Endothelial cell (in vitro differentiated cells): ENCODE measurements around the gene CTAGE6. TPM values are rescaled to one million over a fixed set of nuclear protein-coding genes. Genes with fewer than 3 reads are reported as not detected.
"Not testable (repeated sequence)": the region's sequence is repeated elsewhere in the genome, so short reads cannot be mapped to it uniquely, and the experiment has no call there.

ENCODE experiments used
- DNase-seq: peaks from one replicate; pipeline ENCODE4 v3.0.0; 2021; ENCODE audit warnings: low spot score
- H3K27ac Mint-ChIP-seq: one replicate; pipeline ENCODE4 v1.8.0; 2021; ENCODE audit warnings: mixed read lengths, inconsistent platforms; ENCODE audit not compliant: unreplicated experiment
- H3K27me3 Mint-ChIP-seq: one replicate; pipeline ENCODE4 v1.8.0; 2021; ENCODE audit warnings: mild to moderate bottlenecking, moderate library complexity, mixed read lengths, inconsistent platforms; ENCODE audit not compliant: unreplicated experiment
- H3K36me3 Mint-ChIP-seq: one replicate; pipeline ENCODE4 v1.8.0; 2021; ENCODE audit warnings: mild to moderate bottlenecking, low read depth, mixed read lengths, inconsistent platforms; ENCODE audit not compliant: unreplicated experiment
- H3K4me1 Mint-ChIP-seq: one replicate; pipeline ENCODE4 v1.8.0; 2021; ENCODE audit warnings: mild to moderate bottlenecking, mixed read lengths, inconsistent platforms; ENCODE audit not compliant: unreplicated experiment
- H3K4me3 Mint-ChIP-seq: one replicate; pipeline ENCODE4 v1.8.0; 2021; ENCODE audit warnings: mild to moderate bottlenecking, mixed read lengths, inconsistent platforms; ENCODE audit not compliant: unreplicated experiment
- H3K9me3 Mint-ChIP-seq: one replicate; pipeline ENCODE4 v1.8.0; 2021; ENCODE audit warnings: mixed read lengths, inconsistent platforms; ENCODE audit not compliant: unreplicated experiment
- total RNA-seq: library from RNA; stranded (reverse); fragmentation: NEBNext Ultra II Directional; extraction: Animal tissue kit (Norgen Biotek cat#: 25700); gene quantifications from one replicate; pipeline ENCODE4 v1.2.1, GENCODE V29; 2021; ENCODE audit not compliant: unreplicated experiment

The CTAGE6 gene
- total RNA-seq, 1 donor from 2014 or later: not detected

GRCh38 chr7:143715543-143716193, 41.8 kb downstream of the CTAGE6 start:
- H3K27me3 Mint-ChIP-seq, H3K27ac Mint-ChIP-seq, DNase-seq, H3K9me3 Mint-ChIP-seq, H3K4me3 Mint-ChIP-seq, H3K36me3 Mint-ChIP-seq, H3K4me1 Mint-ChIP-seq: not testable (repeated sequence)

- H3K9me3 Mint-ChIP-seq, DNase-seq, H3K36me3 Mint-ChIP-seq, H3K27ac Mint-ChIP-seq, H3K27me3 Mint-ChIP-seq, H3K4me1 Mint-ChIP-seq, H3K4me3 Mint-ChIP-seq: not testable (repeated sequence)
Observed at GRCh38 chr7:143714581-143715454, 42.7 kb downstream of the CTAGE6 start.

- H3K4me1 Mint-ChIP-seq, H3K27me3 Mint-ChIP-seq, H3K36me3 Mint-ChIP-seq, H3K27ac Mint-ChIP-seq, H3K4me3 Mint-ChIP-seq, DNase-seq, H3K9me3 Mint-ChIP-seq: not testable (repeated sequence)
Observed at GRCh38 chr7:143712381-143712780, 45.1 kb downstream of the CTAGE6 start.

DNA sequence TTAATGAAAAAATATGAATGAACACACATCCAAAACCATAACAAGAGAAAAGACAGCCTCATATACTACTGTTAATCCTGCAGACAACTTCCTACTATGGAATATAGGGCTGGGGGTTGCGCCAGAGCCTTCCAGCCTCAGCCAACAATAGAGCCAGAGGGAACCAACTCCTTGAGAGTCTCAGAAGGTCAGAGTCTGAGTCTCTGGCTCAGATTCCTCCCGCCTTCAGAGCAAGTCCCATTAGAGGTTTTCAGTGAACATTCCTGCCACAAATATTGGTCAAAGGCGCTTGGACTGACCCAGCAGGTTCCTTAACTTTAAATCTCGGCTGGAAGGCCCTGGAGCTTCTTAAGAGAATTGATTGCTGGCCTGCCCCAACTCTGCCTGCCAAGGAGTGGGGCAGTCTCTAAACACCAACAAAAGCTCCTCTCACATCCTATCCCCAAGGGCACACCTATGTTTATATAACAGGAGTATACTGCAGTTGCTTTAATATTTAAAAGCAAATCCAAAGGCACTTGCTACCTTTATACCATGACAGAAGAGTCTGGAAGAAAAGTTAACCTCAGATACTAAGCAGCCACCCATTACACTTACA, 45.7 kb downstream of the CTAGE6 start:
- H3K9me3 Mint-ChIP-seq, H3K27ac Mint-ChIP-seq, H3K36me3 Mint-ChIP-seq, H3K4me3 Mint-ChIP-seq, DNase-seq, H3K27me3 Mint-ChIP-seq, H3K4me1 Mint-ChIP-seq: not testable (repeated sequence)

GRCh38 chr7:143709895-143710294, 47.6 kb downstream of the CTAGE6 start:
- H3K36me3 Mint-ChIP-seq, DNase-seq, H3K4me1 Mint-ChIP-seq, H3K9me3 Mint-ChIP-seq, H3K4me3 Mint-ChIP-seq, H3K27me3 Mint-ChIP-seq, H3K27ac Mint-ChIP-seq: not testable (repeated sequence)

Other genes with a start within 250 kb of the CTAGE6 start
- gene CTAGE15, start 185.9 kb downstream of the CTAGE6 start, total RNA-seq: 0.31 TPM
- gene TCAF2, start 136.7 kb downstream of the CTAGE6 start, total RNA-seq: 0.38 TPM
- gene TCAF1, start 144.5 kb upstream of the CTAGE6 start, total RNA-seq: 79.7 TPM
- gene OR2F2, start 177.5 kb upstream of the CTAGE6 start, total RNA-seq: not detected
- gene OR2F1, start 197.1 kb upstream of the CTAGE6 start, total RNA-seq: not detected
- gene OR6B1, start 242.6 kb upstream of the CTAGE6 start, total RNA-seq: not detected